Activated CD4-positive, alpha-beta T cell treated with anti-CD3 and anti-CD28 coated beads, Interleukin-2, amount 50 U/mL, for 24 hours (primary cell): Measurements from ENCODE around the gene AKR1C2.
"Not testable (repeated sequence)": the region's sequence is repeated elsewhere in the genome, so short reads cannot be mapped to it uniquely, and the experiment has no call there.

Experiments used
- DNase-seq, 2 donors: peaks; one replicate each; pipeline ENCODE4 v3.0.0-alpha.2; 2020; ENCODE audit warnings: low read depth in 1 of 2, low spot score in 1 of 2

Gene AKR1C2

DNA sequence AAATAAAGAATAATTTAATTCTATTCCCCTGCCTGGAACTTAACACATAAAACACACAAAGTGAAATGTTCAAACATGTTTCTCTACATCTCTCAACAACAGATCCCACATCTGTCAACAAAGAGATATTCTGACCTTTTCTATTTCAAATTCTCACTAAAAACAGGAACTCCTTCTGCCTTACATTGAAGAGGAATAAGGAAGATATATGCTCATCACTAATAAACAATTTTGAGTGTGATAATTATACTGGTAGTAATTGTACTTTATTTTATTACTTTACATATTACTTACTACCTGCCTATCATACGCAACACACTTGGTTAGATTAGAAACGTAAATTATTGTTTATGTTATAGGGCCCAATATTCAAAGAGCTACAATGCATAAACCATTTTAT lies 13.4 kb downstream of the AKR1C2 start:
- no peak for DNase-seq

DNA sequence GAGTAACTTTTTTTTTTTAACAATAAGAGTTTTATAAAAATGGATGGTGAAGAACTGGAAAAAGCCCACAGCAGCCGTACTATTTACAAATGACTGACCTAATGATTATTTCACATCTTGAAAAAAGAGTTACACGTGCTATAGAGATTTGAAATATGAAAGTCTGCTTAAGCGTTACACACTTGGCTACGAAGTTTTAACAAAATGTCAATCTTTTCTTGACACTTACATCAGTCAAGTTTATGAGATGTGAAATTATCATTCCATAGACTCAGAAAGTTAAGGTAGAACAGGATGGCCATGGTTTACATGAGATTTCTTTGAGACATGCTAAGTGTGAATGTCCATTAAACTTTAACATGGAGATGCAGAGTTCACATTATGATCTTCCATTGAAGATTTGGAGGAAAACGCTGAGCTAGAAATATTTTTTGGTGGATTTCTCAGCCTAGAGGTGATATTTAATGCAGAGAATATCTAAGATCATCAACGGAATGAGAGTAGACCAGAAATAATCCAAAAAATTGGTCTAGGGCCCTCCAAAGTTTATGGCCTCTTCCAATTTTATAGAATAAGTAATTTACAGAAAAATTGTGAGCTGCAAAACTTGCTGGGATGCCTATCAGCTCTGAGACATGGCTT lies 15.5 kb downstream of the AKR1C2 start:
- DNase-seq: not testable (repeated sequence)

GRCh38 chr10:4984971-4985594 lies 18.6 kb downstream of the AKR1C2 start:
- DNase-seq: no peak

- DNase-seq: no peak
Observed at GRCh38 chr10:4984223-4984622, 19.4 kb downstream of the AKR1C2 start.

DNA sequence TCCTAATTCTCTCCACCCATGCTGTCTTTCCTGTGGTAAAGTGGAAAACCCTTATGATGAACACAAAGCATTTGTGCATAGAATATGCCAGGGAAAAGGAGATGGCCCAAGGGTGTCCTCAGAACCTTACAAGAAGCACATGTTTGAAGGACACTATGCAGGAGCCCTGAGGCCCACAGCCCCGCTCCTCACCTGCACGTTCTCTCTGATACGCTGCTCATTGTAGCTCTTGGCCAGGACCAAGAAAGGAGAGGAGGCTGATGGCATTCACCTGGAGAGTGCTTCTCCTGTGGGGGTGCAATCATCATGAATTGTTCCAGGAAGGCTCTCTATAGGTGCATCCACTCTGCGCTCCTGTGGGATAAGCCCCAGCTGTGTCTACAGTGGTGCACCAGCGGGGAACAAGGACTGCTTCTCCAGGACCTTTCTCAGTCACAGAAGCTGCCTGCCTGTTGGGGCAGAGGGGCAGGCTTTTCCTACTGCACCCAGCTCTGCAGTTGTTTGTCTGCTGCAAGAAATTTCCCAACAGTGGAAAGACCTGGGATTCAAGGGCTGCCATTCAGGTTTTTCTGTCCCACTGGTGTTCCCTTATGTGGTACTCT lies 19.9 kb downstream of the AKR1C2 start:
- no peak for DNase-seq

- DNase-seq: no peak
Observed at GRCh38 chr10:4982764-4983226, 20.9 kb downstream of the AKR1C2 start.

GRCh38 chr10:4981722-4982471 lies 21.8 kb downstream of the AKR1C2 start:
- peak in 1 of 2 donors; percentile 3 for DNase-seq

DNA sequence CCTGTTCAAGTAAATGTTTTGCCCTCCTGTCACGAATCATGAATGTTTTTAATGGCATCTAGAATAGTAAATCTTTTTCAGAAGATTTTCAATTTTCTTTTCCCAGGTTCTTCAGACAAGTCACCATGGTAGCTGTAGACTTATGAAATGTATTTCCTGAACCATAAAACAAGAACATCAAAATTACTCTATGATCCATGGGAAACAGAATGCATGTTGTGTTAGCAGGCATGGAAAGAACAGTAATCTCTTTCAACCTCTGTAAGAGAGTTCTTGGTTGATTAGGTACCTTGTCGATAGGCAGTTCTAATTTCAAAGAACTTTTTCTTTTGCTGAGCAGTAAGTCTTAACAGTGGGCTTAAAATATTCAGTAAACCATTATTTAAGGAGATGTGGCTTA lies 22.9 kb downstream of the AKR1C2 start:
- DNase-seq: no peak

GRCh38 chr10:4978870-4979269 lies 24.8 kb downstream of the AKR1C2 start:
- no peak for DNase-seq

DNA sequence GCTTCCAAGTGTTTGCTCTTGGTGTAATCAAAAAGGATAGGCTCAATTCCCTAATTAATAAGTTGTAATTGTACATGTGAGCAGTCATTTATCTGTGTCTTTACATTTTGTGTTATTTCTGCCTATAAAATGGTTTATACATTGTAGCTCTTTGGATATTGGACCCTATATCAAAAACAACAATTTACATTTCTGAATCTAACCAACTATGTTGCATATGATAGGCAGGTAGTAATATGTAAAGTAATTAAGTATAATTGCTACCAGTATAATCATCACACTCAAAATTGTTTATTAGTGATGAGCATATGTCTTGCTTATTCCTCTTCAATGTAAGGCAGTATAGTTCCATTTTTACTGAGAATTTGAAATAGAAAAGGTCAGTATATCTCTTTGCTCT lies 26.6 kb downstream of the AKR1C2 start:
- DNase-seq: no peak

- DNase-seq: not testable (repeated sequence)
Observed at GRCh38 chr10:4974400-4974799, 29.3 kb downstream of the AKR1C2 start.

GRCh38 chr10:4973294-4973693 lies 30.4 kb downstream of the AKR1C2 start:
- not testable (repeated sequence) for DNase-seq

DNA sequence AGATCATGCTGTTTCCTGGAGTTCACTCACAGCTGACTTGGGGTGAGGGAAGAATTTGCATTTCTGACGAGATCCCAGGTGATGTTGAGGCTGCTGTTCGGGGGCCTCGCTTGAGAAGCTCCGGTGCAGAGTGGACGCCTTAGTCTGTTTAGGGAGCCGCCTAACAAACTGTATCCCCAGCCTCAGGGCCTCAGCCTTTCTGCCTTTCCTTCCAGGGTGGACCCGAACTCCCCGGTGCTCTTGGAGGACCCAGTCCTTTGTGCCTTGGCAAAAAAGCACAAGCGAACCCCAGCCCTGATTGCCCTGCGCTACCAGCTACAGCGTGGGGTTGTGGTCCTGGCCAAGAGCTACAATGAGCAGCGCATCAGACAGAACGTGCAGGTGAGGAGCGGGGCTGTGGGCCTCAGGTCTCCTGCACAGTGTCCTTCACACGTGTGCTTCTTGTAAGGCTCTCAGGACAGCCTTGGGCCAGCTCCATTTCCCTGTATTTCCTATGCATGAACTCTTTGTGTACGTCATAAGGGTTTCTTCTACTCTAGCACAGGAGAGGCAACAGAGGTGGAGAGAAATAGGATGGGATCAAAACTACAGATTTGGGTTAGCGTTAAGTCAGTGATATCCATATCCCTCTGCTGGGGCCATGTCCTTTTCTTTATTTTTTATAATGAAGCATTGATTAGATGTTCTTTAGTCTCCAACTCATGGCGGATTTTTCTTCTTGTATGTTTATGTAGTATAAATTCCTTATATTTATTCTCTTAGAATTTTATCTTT lies 31.1 kb downstream of the AKR1C2 start:
- not testable (repeated sequence) for DNase-seq

DNA sequence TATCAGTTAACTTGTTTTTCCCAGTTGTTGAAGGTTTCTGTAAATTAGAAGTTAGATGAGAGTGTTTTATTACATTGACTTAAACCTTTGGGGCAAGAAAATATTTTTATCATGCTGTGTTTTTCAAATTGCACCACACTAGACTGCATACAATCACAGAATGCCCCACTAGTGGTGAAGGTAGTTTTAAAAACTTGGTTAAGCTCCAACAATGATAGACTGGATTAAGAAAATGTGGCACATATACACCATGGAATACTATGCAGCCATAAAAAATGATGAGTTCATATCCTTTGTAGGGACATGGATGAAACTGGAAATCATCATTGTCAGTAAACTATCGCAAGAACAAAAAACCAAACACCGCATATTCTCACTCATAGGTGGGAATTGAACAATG lies 33.3 kb downstream of the AKR1C2 start:
- not testable (repeated sequence) for DNase-seq

DNA sequence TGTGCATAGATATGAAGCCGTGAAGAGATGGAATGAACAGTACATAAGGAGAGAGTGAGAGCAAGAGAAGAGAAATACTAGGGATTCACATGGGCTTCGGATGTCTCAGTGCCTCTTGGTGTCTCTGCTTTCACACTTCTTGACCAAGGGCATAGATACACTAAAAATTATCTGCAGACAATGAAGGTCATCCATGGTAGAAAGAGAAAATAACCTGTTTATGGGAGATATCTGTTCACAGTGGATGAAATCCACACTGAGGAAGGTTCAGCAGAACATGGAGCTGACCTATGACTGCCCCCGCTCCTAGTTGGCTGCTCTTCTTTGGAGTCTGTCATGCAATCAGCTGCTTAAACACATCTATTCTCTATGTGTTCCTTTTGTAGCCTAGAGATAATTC lies 34.4 kb downstream of the AKR1C2 start:
- DNase-seq: not testable (repeated sequence)

DNA sequence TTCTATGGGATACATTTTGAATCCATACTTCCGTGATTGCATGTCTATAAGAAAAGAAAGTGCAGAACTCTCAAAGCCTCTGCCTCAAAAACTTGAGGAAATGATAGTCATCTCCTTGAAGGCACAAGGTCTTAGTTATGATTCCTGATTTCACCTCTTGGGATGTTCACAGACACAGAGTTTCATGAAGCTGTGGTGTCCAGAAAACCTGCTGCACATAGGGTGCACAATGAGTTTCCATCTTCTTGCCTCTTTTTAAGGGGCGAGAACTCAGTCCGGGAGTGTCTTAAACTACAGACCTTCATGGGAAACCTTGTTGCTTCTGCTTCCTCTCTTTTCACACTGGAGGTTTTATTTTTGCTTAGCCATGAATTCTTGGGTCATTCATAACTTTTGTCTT lies 36.5 kb downstream of the AKR1C2 start:
- DNase-seq: not testable (repeated sequence)

DNA sequence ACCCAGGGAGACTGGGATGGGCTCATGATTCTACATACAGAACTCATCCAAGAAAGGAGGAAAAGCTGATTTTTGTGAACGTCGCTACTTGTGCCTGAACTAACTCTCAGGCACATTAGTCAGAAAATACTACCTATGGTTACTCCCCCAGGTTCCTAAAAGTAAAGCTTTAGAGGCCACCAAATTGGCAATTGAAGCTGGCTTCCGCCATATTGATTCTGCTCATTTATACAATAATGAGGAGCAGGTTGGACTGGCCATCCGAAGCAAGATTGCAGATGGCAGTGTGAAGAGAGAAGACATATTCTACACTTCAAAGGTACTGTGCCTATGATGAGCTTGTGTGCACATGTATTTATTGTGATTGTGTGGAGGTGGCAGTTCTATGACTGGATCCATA lies 37.9 kb downstream of the AKR1C2 start:
- not testable (repeated sequence) for DNase-seq

DNA sequence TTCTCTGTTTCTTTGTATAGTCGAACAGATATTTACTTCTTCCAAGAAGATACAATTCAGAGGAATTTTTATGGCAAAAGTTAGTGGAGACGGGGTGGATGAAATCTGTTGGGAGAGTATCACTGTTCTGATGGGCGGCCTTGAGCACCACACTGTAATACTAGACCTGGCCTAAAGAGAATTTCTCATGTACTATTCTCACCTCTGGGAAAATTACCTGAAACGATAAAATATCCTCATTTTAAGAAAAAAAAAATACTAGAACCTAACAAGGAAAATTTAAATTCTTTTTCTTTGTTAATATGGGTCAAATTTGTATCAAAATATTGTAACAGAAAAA lies 39.9 kb downstream of the AKR1C2 start:
- DNase-seq: not testable (repeated sequence)

- not testable (repeated sequence) for DNase-seq
Observed at GRCh38 chr10:4962876-4963814, 40.5 kb downstream of the AKR1C2 start, which contains the start of gene AKR1C1. Gene AKR1C1 (plus strand): TSS chr10:4963415. CDS start chr10:4963445, 30 bp downstream.

GRCh38 chr10:4962308-4962707 lies 41.3 kb downstream of the AKR1C2 start:
- DNase-seq: not testable (repeated sequence)
